Trophoblast cell (in vitro differentiated cells and primary cell): ENCODE results near the gene KAT2A.

Experiments
- DNase-seq, 2 donors: peaks; one replicate each; pipeline ENCODE4 v3.0.0-alpha.2; 2016
- H2AFZ ChIP-seq: 2 replicates; pipeline ENCODE4 v1.6.1; 2013; ENCODE audit warnings: low read length, moderate library complexity, mild to moderate bottlenecking; ENCODE audit not compliant: insufficient read depth, poor library complexity
- H2AK5ac ChIP-seq: 2 replicates; pipeline ENCODE4 v1.6.1; 2013; ENCODE audit warnings: mild to moderate bottlenecking, low read length
- H2BK120ac ChIP-seq: 2 replicates; pipeline ENCODE4 v1.6.1; 2013; ENCODE audit warnings: low read length, mild to moderate bottlenecking, moderate library complexity; ENCODE audit not compliant: insufficient read depth, poor library complexity
- H2BK12ac ChIP-seq: 2 replicates; pipeline ENCODE4 v1.6.1; 2013; ENCODE audit warnings: mild to moderate bottlenecking, low read length, moderate library complexity
- H2BK5ac ChIP-seq: 2 replicates; pipeline ENCODE4 v1.6.1; 2013; ENCODE audit warnings: low read length, low read depth, moderate library complexity, mild to moderate bottlenecking; ENCODE audit not compliant: poor library complexity
- H3K14ac ChIP-seq: 2 replicates; pipeline ENCODE4 v1.6.1; 2013; ENCODE audit warnings: mild to moderate bottlenecking, low read length
- H3K18ac ChIP-seq: 2 replicates; pipeline ENCODE4 v1.6.1; 2013; ENCODE audit warnings: mild to moderate bottlenecking, low read length
- H3K23ac ChIP-seq: 2 replicates; pipeline ENCODE4 v1.6.1; 2013; ENCODE audit warnings: low read length
- H3K27ac ChIP-seq: 2 replicates; pipeline ENCODE4 v1.5.1; 2013; ENCODE audit warnings: low read depth, mild to moderate bottlenecking, inconsistent platforms, low read length, moderate library complexity
- H3K27me3 ChIP-seq: 2 replicates; pipeline ENCODE4 v1.6.1; 2013; ENCODE audit warnings: inconsistent platforms, mild to moderate bottlenecking, low read length, moderate library complexity; ENCODE audit not compliant: insufficient read depth
- H3K36me3 ChIP-seq, 2 experiments: 1 replicate in 1 of 2; 2 replicates in 1 of 2; pipeline ENCODE4 v1.6.1; 2013; ENCODE audit warnings: low read length in 2 of 2, mild to moderate bottlenecking in 2 of 2, moderate library complexity in 1 of 2; ENCODE audit not compliant: insufficient read depth in 2 of 2, control insufficient read depth in 1 of 2
- H3K4ac ChIP-seq: 2 replicates; pipeline ENCODE4 v1.6.1; 2013; ENCODE audit warnings: low read depth, mild to moderate bottlenecking, low read length, moderate library complexity
- H3K4me1 ChIP-seq, 2 experiments: 1 replicate in 1 of 2; 2 replicates in 1 of 2; pipeline ENCODE4 v1.6.1; 2013; ENCODE audit warnings: low read length in 2 of 2, mild to moderate bottlenecking in 2 of 2, moderate library complexity in 1 of 2; ENCODE audit not compliant: insufficient read depth in 2 of 2, control insufficient read depth in 1 of 2
- H3K4me2 ChIP-seq: 2 replicates; pipeline ENCODE4 v1.6.1; 2013; ENCODE audit warnings: inconsistent platforms, mild to moderate bottlenecking, low read length, moderate library complexity
- H3K4me3 ChIP-seq: 2 replicates; pipeline ENCODE4 v1.5.1; 2013; ENCODE audit warnings: mild to moderate bottlenecking, low read depth, low read length, inconsistent platforms
- H3K79me1 ChIP-seq: one replicate; pipeline ENCODE4 v1.6.1; 2013; ENCODE audit warnings: low read length
- H3K79me2 ChIP-seq: 2 replicates; pipeline ENCODE4 v1.6.1; 2013; ENCODE audit warnings: low read length, mild to moderate bottlenecking; ENCODE audit not compliant: control insufficient read depth, insufficient read depth, poor library complexity
- H3K9ac ChIP-seq: 2 replicates; pipeline ENCODE4 v1.6.1; 2013; ENCODE audit warnings: mild to moderate bottlenecking, low read length
- H3K9me3 ChIP-seq: 2 replicates; pipeline ENCODE4 v1.6.1; 2013; ENCODE audit warnings: low read depth, mild to moderate bottlenecking, control low read depth, inconsistent platforms, low read length; ENCODE audit not compliant: insufficient read depth
- H4K12ac ChIP-seq: 2 replicates; pipeline ENCODE4 v1.6.1; 2013; ENCODE audit warnings: low read depth, mild to moderate bottlenecking, low read length, moderate library complexity
- H4K8ac ChIP-seq: 2 replicates; pipeline ENCODE4 v1.6.1; 2013; ENCODE audit warnings: low read depth, mild to moderate bottlenecking, low read length, moderate library complexity
- H4K91ac ChIP-seq: one replicate; pipeline ENCODE4 v1.6.1; 2013; ENCODE audit warnings: low read depth, mild to moderate bottlenecking, low read length, moderate library complexity
- WGBS: extraction: QIAGEN DNeasy Blood & Tissue Kit; methylation state at CpG from one replicate; pipeline ENCODE4 v1.1.7; 2013; ENCODE audit warnings: missing lambda C conversion rate; ENCODE audit not compliant: insufficient read length, insufficient coverage; ENCODE audit errors: extremely low coverage; 5-methylcytosine and 5-hydroxymethylcytosine counted together

The KAT2A gene

GRCh38 chr17:42159796-42160530, 38.8 kb upstream of the KAT2A start:
- Histone ChIP-seq H3K9ac (no peak overlapping the region), H3K23ac (no peak overlapping the region), H3K4me3 (no peak overlapping the region), H2AFZ (no peak overlapping the region), H3K18ac (no peak overlapping the region), H3K4me2 (no peak overlapping the region), H4K91ac (no peak overlapping the region), H3K27ac (no peak overlapping the region), H2AK5ac (no peak overlapping the region), H4K12ac (no peak overlapping the region), H3K79me2 (no peaks in the 10 kb centered on the region), H3K14ac (no peak overlapping the region), H4K8ac (no peak overlapping the region), H3K79me1 (peaks cover 3% of the 10 kb centered on the region), H3K4ac (no peak overlapping the region), H2BK12ac (no peak overlapping the region), H3K9me3 (peaks cover 2% of the 10 kb centered on the region), H3K4me1 (peaks cover 7 to 8% of the 10 kb centered on the region in 2 experiments), H3K27me3 (no peaks in the 10 kb centered on the region), H3K36me3 (no peaks in the 10 kb centered on the region), H2BK120ac (no peak overlapping the region), H2BK5ac (no peak overlapping the region)
- no peak for DNase-seq
- WGBS = no CpG with 5 or more reads among the region's 14 CpGs

GRCh38 chr17:42155614-42156045, 34.5 kb upstream of the KAT2A start:
- Histone ChIP-seq H3K14ac (peak overlapping the region; percentile 53), H2BK5ac (no peak overlapping the region), H3K79me2 (peaks cover 13% of the 10 kb centered on the region), H3K9me3 (no peaks in the 10 kb centered on the region), H3K9ac (no peak overlapping the region), H3K23ac (no peak overlapping the region), H3K79me1 (peaks cover 8% of the 10 kb centered on the region), H2BK120ac (peak overlapping the region; percentile 4), H3K18ac (peak overlapping the region; percentile 25), H4K8ac (peak overlapping the region; percentile 56), H3K4me1 (peaks cover 8 to 18% of the 10 kb centered on the region in 2 experiments), H3K4ac (no peak overlapping the region), H2BK12ac (no peak overlapping the region), H3K4me2 (peak overlapping the region; percentile 62), H3K27ac (no peak overlapping the region), H3K27me3 (no peaks in the 10 kb centered on the region), H2AK5ac (no peak overlapping the region), H4K91ac (peak overlapping the region; percentile 28), H2AFZ (peak overlapping the region; percentile 37), H4K12ac (peak overlapping the region; percentile 67), H3K4me3 (peak overlapping the region; percentile 55), H3K36me3 (peaks cover 4 to 7% of the 10 kb centered on the region in 2 experiments)
- peak in 1 of 2 donors; percentile 40 for DNase-seq
- WGBS = no CpG with 5 or more reads among the region's 17 CpGs

GRCh38 chr17:42153919-42154742, 33.0 kb upstream of the KAT2A start:
- Histone ChIP-seq H3K79me2 (peaks cover 13% of the 10 kb centered on the region), H3K4me1 (peaks cover 8 to 18% of the 10 kb centered on the region in 2 experiments), H3K14ac (peak overlapping the region; percentile 74), H2BK12ac (no peak overlapping the region), H3K18ac (peak overlapping the region; percentile 50), H2AFZ (peak overlapping the region; percentile 32), H3K27ac (peak overlapping the region; percentile 62), H3K9ac (peak overlapping the region; percentile 95), H3K23ac (no peak overlapping the region), H3K9me3 (no peaks in the 10 kb centered on the region), H3K79me1 (peaks cover 8% of the 10 kb centered on the region), H2BK5ac (peak overlapping the region; percentile 49), H4K8ac (peak overlapping the region; percentile 90), H4K12ac (peak overlapping the region; percentile 37), H2AK5ac (peak overlapping the region; percentile 61), H4K91ac (peak overlapping the region; percentile 68), H3K27me3 (no peaks in the 10 kb centered on the region), H2BK120ac (peak overlapping the region; percentile 9), H3K4ac (peak overlapping the region; percentile 64), H3K36me3 (peaks cover 4 to 13% of the 10 kb centered on the region in 2 experiments), H3K4me2 (peak overlapping the region; percentile 81), H3K4me3 (peak overlapping the region; percentile 94)
- DNase-seq = peak in 1 of 2 donors; percentile 29
- no CpG with 5 or more reads among the region's 15 CpGs for WGBS

- Histone ChIP-seq H2BK120ac (no peak overlapping the region), H4K91ac (no peak overlapping the region)
- no CpG with 5 or more reads among the region's 13 CpGs for WGBS
These were observed 25.9 kb upstream of the KAT2A start for GRCh38 chr17:42146911-42147607.

More at GRCh38 chr17:42146911-42147607, 25.9 kb upstream of the KAT2A start:
- Histone ChIP-seq H3K14ac (no peak overlapping the region), H3K36me3 (peaks cover 15 to 19% of the 10 kb centered on the region in 2 experiments), H3K4me2 (no peak overlapping the region), H3K27ac (no peak overlapping the region), H2AK5ac (no peak overlapping the region), H3K18ac (no peak overlapping the region), H2AFZ (no peak overlapping the region), H3K79me2 (no peaks in the 10 kb centered on the region), H3K4ac (no peak overlapping the region), H4K8ac (no peak overlapping the region), H3K79me1 (no peaks in the 10 kb centered on the region), H2BK5ac (no peak overlapping the region), H3K9ac (no peak overlapping the region), H3K9me3 (no peaks in the 10 kb centered on the region), H4K12ac (no peak overlapping the region), H2BK12ac (no peak overlapping the region), H3K4me1 (peaks cover 9% of the 10 kb centered on the region in 2 experiments), H3K4me3 (no peak overlapping the region), H3K27me3 (no peaks in the 10 kb centered on the region), H3K23ac (peak overlapping the region; percentile 53)
- no peak for DNase-seq
